Stimulated activated CD4-positive, alpha-beta T cell treated with anti-CD3 and anti-CD28 coated beads, Interleukin-1b, Interleukin-23, amount 100 ng/mL, for 48 hours (primary cell): ENCODE data around the gene CFAP161.

Source experiments
- DNase-seq: peaks from one replicate; pipeline ENCODE4 v3.0.0-alpha.2; 2020

Gene CFAP161

DNA sequence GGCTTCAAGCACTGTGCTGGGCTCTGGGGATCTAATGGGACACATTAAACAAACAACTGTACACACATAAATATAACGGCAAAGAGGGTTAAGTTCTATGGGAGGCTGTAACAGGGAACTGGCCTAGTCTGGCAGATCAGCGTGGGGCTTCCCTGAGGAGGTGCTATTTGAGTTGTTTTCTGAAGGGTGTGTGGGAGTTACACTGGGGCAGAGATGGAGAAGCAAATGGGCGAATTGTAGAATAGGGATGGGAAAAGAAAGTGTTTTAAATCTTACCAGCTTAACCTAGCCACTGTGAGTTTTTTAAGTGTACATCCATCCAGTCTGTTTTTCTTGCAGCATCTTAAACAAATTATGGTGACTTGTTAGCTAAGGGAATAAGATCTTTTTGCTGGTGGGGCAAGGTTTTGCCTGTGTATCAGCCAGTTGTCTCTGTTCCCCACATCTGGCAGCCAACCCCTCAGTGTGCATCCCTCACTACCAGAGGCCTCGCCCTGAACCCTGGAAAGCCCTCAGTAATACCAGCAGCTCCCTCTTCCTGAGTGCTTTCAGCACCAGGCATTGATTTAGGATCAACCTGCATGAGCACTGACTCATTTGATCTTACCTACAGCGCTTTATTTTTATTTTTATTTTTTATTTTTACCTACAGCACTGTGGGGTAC, 51.7 kb downstream of the CFAP161 start:
- DNase-seq: no peak

- DNase-seq: no peak
These were observed 54.3 kb downstream of the CFAP161 start for GRCh38 chr15:81188354-81188753.

DNA sequence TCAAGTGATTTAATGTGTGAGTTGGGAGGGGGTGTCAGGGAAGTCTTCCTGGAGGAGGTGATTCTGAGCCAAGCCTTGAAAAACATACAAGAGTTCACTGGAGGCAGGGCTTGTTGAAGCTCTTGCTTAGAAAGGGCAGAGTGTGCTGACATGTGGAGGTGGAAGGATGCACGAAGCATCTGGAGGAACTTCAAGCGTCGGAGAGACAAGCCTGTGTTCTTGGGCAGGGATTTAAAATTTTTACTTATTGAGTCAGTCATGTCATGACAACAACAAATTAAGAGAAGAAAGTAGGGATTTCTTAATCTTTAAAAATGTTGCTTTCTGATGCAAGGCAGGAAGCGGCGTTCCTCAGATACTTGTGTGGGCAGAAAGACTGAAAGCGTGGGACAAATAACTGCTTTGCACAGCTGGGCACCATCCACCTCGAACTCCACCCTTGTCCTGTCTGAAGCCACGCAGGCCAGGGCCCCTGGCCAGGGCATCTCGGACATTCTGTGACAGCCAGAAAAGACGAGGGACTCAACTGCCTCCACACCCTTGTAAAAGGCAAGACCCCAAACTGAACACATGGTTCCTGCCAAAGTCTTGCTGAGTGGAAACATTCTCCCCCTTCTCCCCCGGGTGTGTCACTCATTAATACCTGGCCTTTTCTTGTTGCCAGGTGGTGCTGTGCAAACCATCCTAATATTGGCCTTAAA, 55.7 kb downstream of the CFAP161 start:
- DNase-seq: no peak

DNA sequence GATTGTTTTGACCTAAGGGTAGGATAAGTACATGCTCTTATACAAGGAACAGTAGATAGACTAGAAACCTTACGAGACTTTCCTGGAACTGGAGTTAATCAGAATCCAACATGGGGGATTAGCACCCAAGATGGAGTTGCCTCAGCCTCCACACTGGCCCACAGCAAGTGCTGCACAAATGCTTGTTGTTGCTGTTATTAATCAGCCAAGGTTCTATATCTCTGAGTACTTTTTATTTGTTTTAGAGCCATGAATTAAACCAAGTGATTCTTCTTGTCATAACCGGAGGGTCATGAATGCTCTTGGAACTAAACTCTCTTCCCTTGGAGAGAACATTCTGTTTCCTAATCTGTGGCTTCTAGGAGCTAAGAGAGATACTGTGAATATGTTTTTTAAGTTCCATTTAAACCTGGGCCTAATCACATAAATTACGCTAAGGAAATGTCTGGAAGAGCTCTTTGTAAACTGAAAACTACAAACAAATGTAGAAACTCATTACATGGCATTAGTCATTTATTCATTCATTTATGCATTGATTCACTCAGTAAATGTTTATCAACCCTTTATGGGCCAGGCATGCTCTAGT, 56.9 kb downstream of the CFAP161 start:
- DNase-seq: no peak

DNA sequence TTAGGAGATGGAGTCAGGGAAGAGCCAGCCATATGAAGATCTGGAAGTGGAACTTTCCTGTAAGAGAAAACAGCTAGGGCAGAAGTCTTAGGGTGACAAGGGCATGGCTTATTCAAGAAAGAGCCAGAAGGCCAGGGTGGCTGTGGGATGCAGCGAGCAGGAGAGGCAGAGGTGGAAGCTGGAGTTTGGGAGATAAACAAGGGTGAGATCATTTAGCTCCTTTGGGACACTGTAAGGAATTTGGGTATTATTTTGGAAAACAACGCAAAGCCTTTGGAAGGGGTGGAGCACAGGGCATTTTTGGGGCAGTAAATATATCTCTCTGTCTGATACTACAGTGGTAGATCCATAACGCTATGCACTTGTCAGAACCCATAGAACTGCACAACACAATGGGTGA, 57.6 kb downstream of the CFAP161 start:
- DNase-seq: no peak

- no peak for DNase-seq
These were observed 60.7 kb downstream of the CFAP161 start for GRCh38 chr15:81194723-81195122.

GRCh38 chr15:81195339-81195864, 61.3 kb downstream of the CFAP161 start:
- DNase-seq: no peak

GRCh38 chr15:81196576-81197254, 62.6 kb downstream of the CFAP161 start, which contains the start of gene IL16:
TSS of gene IL16 (plus strand) at chr15:81196879. CDS start at chr15:81225400, 28,521 bp downstream.
- no peak for DNase-seq

DNA sequence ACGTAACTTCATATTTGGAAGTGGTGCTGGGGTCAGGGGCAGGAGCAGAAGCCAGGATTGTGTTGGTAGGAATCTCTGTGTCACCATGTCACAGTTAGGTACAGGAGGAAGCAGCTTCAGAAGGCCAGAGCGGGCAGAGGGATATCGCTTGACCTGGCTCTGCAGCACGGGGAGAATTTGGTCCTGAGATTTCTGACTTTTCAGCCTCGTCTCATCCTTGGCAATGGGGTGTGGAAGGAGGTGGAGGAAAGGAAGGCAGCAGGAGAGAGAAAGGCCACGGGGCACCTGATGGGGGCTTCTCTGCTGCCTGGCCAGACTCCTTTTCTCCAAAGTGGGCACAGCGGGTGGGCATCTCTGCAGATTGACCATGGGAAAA, 63.2 kb downstream of the CFAP161 start:
- DNase-seq: no peak

GRCh38 chr15:81197688-81198281, 63.7 kb downstream of the CFAP161 start:
- no peak for DNase-seq
